ENCODE results near the gene SCNN1B.

The SCNN1B gene

GRCh38 chr16:23408823-23409298 lies 106.8 kb downstream of the SCNN1B start (continued):
- TF ChIP-seq, protein P1, sequence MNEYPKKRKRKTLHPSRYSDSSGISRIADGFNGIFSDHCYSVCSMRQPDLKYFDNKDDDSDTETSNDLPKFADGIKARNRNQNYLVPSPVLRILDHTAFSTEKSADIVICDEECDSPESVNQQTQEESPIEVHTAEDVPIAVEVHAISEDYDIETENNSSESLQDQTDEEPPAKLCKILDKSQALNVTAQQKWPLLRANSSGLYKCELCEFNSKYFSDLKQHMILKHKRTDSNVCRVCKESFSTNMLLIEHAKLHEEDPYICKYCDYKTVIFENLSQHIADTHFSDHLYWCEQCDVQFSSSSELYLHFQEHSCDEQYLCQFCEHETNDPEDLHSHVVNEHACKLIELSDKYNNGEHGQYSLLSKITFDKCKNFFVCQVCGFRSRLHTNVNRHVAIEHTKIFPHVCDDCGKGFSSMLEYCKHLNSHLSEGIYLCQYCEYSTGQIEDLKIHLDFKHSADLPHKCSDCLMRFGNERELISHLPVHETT (tag by site-specific recombination; IDR thresholded peaks at IDR 0.05), result peak; percentile 91
- TF ChIP-seq ZSCAN18 (tag by site-specific recombination; IDR thresholded peaks at IDR 0.05) (0 out of 2 replicates have a peak, but pooled peaks have one; percentile 23), ZNF140 (tag by site-specific recombination; IDR thresholded peaks at IDR 0.05) (no peak), ZBTB11 (tag by site-specific recombination; conservative IDR thresholded peaks at IDR 0.05; ENCODE audit: low read depth) (no peak), ZBTB48 (tag by site-specific recombination; IDR thresholded peaks at IDR 0.05) (peak; percentile 95), ZNF768 (tag by site-specific recombination; IDR thresholded peaks at IDR 0.05) (0 out of 2 replicates have a peak, but pooled peaks have one; percentile 25), SETDB1 (IDR thresholded peaks at IDR 0.05; ENCODE audit: insufficient read length, low read length) (no peak), ZNF596 (tag by site-specific recombination; IDR thresholded peaks at IDR 0.05) (no peak), ZNF398 (tag by site-specific recombination; IDR thresholded peaks at IDR 0.05) (peak; percentile 89), ZNF16 (tag by site-specific recombination; IDR thresholded peaks at IDR 0.05; ENCODE audit: low read depth) (no peak), ZBTB8A (tag by site-specific recombination; IDR thresholded peaks at IDR 0.05) (no peak), ZNF530 (tag by site-specific recombination; IDR thresholded peaks at IDR 0.05; ENCODE audit: low read depth) (no peak), ZNF23 (tag by site-specific recombination; IDR thresholded peaks at IDR 0.05; ENCODE audit: borderline replicate concordance) (no peak; the same call in 1 of the 2 replicates), YY2 (tag by site-specific recombination; IDR thresholded peaks at IDR 0.05) (0 out of 2 replicates have a peak, but pooled peaks have one; percentile 50), KLF7 (tag by site-specific recombination; IDR thresholded peaks at IDR 0.05; ENCODE audit: borderline replicate concordance) (no peak), ZNF37A (tag by site-specific recombination; IDR thresholded peaks at IDR 0.05) (no peak), ZNF404 (tag by site-specific recombination; IDR thresholded peaks at IDR 0.05) (no peak), ZNF544 (tag by site-specific recombination; IDR thresholded peaks at IDR 0.05) (no peak), ZNF660 (tag by site-specific recombination; IDR thresholded peaks at IDR 0.05) (peak; percentile 69; the same call in 1 of the 2 replicates), PATZ1 (tag by site-specific recombination; IDR thresholded peaks at IDR 0.05) (peak; percentile 84), ZNF114 (tag by site-specific recombination; IDR thresholded peaks at IDR 0.05) (no peak), ZNF239 (tag by site-specific recombination; IDR thresholded peaks at IDR 0.05) (0 out of 2 replicates have a peak, but pooled peaks have one; percentile 70), EGR2 (tag by site-specific recombination; IDR thresholded peaks at IDR 0.05; ENCODE audit: low read depth) (no peak), ZNF555 (tag by site-specific recombination; conservative IDR thresholded peaks at IDR 0.05) (no peak)
- TF ChIP-seq, protein P2, sequence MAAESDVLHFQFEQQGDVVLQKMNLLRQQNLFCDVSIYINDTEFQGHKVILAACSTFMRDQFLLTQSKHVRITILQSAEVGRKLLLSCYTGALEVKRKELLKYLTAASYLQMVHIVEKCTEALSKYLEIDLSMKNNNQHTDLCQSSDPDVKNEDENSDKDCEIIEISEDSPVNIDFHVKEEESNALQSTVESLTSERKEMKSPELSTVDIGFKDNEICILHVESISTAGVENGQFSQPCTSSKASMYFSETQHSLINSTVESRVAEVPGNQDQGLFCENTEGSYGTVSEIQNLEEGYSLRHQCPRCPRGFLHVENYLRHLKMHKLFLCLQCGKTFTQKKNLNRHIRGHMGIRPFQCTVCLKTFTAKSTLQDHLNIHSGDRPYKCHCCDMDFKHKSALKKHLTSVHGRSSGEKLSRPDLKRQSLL (tag by site-specific recombination; IDR thresholded peaks at IDR 0.05), result no peak
- TF ChIP-seq, protein P3, sequence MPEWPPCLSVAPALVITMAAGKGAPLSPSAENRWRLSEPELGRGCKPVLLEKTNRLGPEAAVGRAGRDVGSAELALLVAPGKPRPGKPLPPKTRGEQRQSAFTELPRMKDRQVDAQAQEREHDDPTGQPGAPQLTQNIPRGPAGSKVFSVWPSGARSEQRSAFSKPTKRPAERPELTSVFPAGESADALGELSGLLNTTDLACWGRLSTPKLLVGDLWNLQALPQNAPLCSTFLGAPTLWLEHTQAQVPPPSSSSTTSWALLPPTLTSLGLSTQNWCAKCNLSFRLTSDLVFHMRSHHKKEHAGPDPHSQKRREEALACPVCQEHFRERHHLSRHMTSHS (tag by site-specific recombination; IDR thresholded peaks at IDR 0.05), result peak; percentile 76; the same call in 1 of the 2 replicates
- TF ChIP-seq, protein P4, sequence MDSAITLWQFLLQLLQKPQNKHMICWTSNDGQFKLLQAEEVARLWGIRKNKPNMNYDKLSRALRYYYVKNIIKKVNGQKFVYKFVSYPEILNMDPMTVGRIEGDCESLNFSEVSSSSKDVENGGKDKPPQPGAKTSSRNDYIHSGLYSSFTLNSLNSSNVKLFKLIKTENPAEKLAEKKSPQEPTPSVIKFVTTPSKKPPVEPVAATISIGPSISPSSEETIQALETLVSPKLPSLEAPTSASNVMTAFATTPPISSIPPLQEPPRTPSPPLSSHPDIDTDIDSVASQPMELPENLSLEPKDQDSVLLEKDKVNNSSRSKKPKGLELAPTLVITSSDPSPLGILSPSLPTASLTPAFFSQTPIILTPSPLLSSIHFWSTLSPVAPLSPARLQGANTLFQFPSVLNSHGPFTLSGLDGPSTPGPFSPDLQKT (IDR thresholded peaks at IDR 0.05; ENCODE audit: borderline replicate concordance, low read depth, low read length), result no peak

Measured in HEK293 (cell line).